GM20000 (cell line): Measurements from ENCODE around the gene NKX1-1.
"Not testable (repeated sequence)": the region's sequence is repeated elsewhere in the genome, so short reads cannot be mapped to it uniquely, and the experiment has no call there.

Experiments used
- DNase-seq: peaks from one replicate; pipeline ENCODE4 v3.0.0; 2012; ENCODE audit warnings: low spot score
- TF ChIP-seq, protein P1 (sequence below): IDR thresholded peaks from 2 replicates; pipeline ENCODE4 v1.5.1; 2012; ENCODE audit warnings: mild to moderate bottlenecking, control low read depth; ENCODE audit errors: extremely low read depth, missing control alignments

NKX1-1 gene

DNA sequence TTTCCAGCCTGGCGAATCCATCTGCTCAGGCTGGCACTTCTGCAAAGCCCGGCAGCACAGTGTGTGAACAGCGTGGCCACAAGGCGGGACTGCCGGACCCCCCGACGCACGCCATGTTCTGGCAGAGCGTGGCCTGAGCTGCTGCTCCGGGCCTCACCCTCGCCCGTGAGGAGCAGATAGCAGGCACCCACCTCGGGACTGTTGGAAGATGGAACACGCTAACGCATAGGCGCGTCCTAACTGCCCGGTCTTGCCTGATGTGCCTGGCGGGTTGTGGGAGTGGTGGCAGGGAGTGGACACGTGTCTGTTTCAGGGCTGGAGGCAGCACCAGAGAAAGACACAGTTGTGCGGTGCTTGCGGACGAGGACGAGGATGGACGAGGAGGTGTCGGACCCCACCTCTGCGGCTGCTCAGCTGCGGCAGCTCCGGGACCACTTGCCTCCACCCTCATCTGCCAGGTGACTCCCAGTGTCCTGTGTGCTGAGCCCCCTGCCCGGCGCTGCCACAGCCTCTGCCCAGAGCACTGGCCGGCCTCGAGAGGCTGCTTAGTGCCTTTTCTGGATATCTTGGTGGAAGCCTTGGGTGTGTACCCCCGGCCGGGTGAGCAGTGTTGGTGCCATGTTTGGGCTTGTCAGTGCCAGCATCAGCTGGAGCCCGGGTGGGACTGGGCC is 31.1 kb downstream of the NKX1-1 start:
- TF ChIP-seq, protein P1, sequence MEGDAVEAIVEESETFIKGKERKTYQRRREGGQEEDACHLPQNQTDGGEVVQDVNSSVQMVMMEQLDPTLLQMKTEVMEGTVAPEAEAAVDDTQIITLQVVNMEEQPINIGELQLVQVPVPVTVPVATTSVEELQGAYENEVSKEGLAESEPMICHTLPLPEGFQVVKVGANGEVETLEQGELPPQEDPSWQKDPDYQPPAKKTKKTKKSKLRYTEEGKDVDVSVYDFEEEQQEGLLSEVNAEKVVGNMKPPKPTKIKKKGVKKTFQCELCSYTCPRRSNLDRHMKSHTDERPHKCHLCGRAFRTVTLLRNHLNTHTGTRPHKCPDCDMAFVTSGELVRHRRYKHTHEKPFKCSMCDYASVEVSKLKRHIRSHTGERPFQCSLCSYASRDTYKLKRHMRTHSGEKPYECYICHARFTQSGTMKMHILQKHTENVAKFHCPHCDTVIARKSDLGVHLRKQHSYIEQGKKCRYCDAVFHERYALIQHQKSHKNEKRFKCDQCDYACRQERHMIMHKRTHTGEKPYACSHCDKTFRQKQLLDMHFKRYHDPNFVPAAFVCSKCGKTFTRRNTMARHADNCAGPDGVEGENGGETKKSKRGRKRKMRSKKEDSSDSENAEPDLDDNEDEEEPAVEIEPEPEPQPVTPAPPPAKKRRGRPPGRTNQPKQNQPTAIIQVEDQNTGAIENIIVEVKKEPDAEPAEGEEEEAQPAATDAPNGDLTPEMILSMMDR: no peak
- DNase-seq: no peak

DNA sequence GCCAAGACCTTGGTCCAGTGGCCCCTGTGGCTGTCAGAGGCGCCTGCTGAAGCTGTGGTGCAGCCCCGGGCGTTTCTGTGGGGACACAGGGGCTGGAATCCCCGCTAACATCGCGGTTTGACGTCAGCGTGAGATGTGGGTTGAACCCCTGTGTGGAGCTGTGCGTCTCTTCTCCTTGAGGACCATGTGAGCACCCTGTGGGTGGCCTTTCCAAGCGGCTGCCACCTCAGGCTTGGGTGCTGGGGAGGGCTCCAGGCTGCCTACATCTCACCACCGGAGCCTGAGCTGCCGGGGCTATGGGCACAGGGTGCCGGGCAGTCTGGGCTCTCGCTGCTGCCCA is 31.6 kb downstream of the NKX1-1 start:
- TF ChIP-seq, protein P1: no peak
- DNase-seq: no peak

- TF ChIP-seq, protein P1: no peak
- DNase-seq: no peak
Measured at GRCh38 chr4:1373892-1374705, 32.1 kb downstream of the NKX1-1 start.

- not testable (repeated sequence) for DNase-seq
Measured at GRCh38 chr4:1372576-1372975, 33.7 kb downstream of the NKX1-1 start.

- TF ChIP-seq, protein P1: no peak
Measured at GRCh38 chr4:1371176-1372165, 34.8 kb downstream of the NKX1-1 start.

DNA sequence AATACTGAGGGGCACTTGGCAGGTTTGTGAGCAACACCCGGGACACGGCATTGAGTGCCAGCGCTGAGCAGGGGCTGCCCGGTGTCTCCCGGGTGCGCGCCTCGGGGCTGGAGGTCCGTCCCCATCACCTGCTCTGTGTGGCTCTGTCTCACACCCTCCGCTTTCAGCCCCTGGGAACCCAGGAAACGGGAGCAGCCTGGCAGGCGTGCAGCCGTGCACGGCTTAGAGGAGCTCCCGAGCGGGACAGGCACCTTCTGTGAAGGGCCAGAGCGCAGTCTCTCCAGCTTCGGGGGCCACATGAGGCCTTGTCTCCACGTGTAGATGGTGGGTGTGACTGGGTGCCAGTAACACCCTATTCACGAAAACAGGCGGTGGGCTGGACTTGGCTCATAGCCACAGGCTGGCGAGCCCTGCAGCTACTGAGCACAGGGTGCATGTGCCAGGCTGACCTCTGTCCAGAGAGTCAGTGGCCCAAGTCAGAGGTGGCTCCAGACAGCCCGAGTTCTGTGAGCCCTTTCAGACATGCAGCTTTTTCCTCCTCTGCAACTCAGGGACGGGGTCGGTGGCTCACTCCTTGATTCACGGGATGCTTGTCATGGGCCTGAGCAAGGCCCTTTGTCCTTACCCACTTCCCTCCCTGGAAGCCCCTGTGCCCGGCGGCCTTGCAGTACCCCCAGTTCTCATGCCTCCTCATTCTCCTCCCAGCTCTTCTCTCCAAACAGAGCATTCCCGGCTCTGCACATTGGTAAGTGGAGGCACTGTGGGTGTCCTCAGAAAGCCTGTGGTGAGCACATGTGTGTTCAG is 35.7 kb downstream of the NKX1-1 start:
- DNase-seq: no peak
- TF ChIP-seq, protein P1: no peak

More at GRCh38 chr4:1371176-1372165, 34.8 kb downstream of the NKX1-1 start:
- no peak for DNase-seq

GRCh38 chr4:1369479-1370079 is 36.7 kb downstream of the NKX1-1 start:
- TF ChIP-seq, protein P1: no peak
- DNase-seq: no peak
